ENCODE results near the gene KANSL1.

Gene KANSL1

GRCh38 chr17:46038414-46038813 is 154.8 kb downstream of the KANSL1 start:
- Histone ChIP-seq H3K4me1 (ENCODE audit: control insufficient read depth, insufficient read depth, low read length, poor library complexity, severe bottlenecking) (no peaks in the 10 kb centered on the region), H3K9me3 (ENCODE audit: control insufficient read depth, low read length) (no peaks in the 10 kb centered on the region), H3K4me3 (ENCODE audit: extremely low read depth, insufficient read depth, low read length, poor library complexity, severe bottlenecking) (no peak overlapping the region), H3K36me3 (ENCODE audit: control insufficient read depth, insufficient read depth, low read length) (peaks cover 99% of the 10 kb centered on the region), H3K27ac (ENCODE audit: low read depth, low read length, severe bottlenecking) (no peak overlapping the region)
- WGBS, 2 experiments (ENCODE audit: insufficient coverage in 2 of 2), result 92 to 98% methylated on average over 3 to 5 of the region's 6 CpGs

GRCh38 chr17:46037722-46038255 is 155.4 kb downstream of the KANSL1 start:
- WGBS, 2 experiments (ENCODE audit: insufficient coverage in 2 of 2), result 97 to 100% methylated on average over 3 to 4 of the region's 4 CpGs
- H3K4me3 ChIP-seq (ENCODE audit: extremely low read depth, insufficient read depth, low read length, poor library complexity, severe bottlenecking), result no peak overlapping the region
- H3K36me3 ChIP-seq (ENCODE audit: control insufficient read depth, insufficient read depth, low read length), result peaks cover 99% of the 10 kb centered on the region
- no peak overlapping the region for H3K27ac ChIP-seq (ENCODE audit: low read depth, low read length, severe bottlenecking)
- no peaks in the 10 kb centered on the region for H3K4me1 ChIP-seq (ENCODE audit: control insufficient read depth, insufficient read depth, low read length, poor library complexity, severe bottlenecking)
- H3K9me3 ChIP-seq (ENCODE audit: control insufficient read depth, low read length), result no peaks in the 10 kb centered on the region

DNA sequence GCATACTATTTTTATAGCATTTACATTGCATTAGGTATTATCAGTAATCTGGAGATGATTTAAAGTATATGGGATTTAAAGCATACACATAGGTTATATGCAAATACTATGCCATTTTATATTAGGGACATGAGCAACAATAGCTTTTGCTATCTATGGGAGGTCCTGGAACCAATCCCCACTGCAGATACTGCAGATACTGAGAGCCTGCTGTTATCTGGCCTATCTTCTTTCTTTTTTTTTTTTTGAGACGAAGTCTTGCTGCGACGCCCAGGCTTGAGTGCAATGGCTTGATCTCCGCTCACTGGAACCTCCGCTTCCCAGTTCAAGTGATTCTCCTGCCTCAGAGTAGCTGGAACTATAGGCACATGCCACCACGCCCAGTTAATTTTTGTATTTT is 156.7 kb downstream of the KANSL1 start:
- H3K4me3 ChIP-seq (ENCODE audit: extremely low read depth, insufficient read depth, low read length, poor library complexity, severe bottlenecking), result no peak overlapping the region
- WGBS, 2 experiments (ENCODE audit: insufficient coverage in 2 of 2), result 95 to 96% methylated on average over 4 to 5 of the region's 6 CpGs
- H3K27ac ChIP-seq (ENCODE audit: low read depth, low read length, severe bottlenecking), result no peak overlapping the region
- H3K36me3 ChIP-seq (ENCODE audit: control insufficient read depth, insufficient read depth, low read length), result peaks cover 99% of the 10 kb centered on the region
- no peaks in the 10 kb centered on the region for H3K9me3 ChIP-seq (ENCODE audit: control insufficient read depth, low read length)
- H3K4me1 ChIP-seq (ENCODE audit: control insufficient read depth, insufficient read depth, low read length, poor library complexity, severe bottlenecking), result no peaks in the 10 kb centered on the region

DNA sequence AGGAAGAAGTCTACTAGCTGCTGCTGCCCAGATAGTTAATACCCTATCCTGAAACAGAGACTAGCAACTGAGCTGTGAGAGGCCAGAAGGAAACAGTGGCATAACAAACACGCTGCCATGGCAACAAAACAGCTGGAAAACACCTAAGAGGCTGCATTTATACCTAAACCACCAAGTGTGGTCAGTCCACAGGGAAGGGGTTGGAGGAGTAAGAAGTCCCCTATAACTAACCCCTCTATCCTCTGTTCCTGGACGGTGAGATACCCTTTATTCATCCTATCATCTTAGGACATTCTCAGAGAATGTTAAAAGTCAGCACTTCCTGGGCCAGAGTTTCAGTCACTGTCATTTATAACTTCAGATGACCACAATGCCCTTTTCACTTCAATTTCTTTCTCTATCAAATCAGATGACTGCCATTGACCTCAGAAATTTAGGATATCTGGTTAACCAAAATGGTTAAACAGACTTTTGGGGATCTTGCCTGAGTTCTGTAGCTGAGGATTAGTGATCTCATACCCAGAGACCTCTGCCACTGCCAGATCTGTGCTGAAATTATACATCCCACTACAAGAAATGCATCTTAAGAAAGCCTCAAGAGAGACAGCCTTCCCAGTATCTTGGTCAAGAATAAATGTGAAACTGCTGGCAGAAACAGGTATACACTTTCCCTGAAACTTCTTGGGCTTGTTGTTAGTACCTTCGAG is 158.0 kb downstream of the KANSL1 start:
- H3K4me1 ChIP-seq (ENCODE audit: control insufficient read depth, insufficient read depth, low read length, poor library complexity, severe bottlenecking), result no peaks in the 10 kb centered on the region
- no peak overlapping the region for H3K27ac ChIP-seq (ENCODE audit: low read depth, low read length, severe bottlenecking)
- 100% methylated on average over 1 to 2 of the region's 3 CpGs for WGBS, 2 experiments (ENCODE audit: insufficient coverage in 2 of 2)
- no peaks in the 10 kb centered on the region for H3K9me3 ChIP-seq (ENCODE audit: control insufficient read depth, low read length)
- H3K36me3 ChIP-seq (ENCODE audit: control insufficient read depth, insufficient read depth, low read length), result peaks cover 99% of the 10 kb centered on the region
- H3K4me3 ChIP-seq (ENCODE audit: extremely low read depth, insufficient read depth, low read length, poor library complexity, severe bottlenecking), result no peak overlapping the region

- WGBS, 2 experiments (ENCODE audit: insufficient coverage in 2 of 2), result 93 to 100% methylated on average over 2 to 3 of the region's 3 CpGs
- Histone ChIP-seq H3K4me3 (ENCODE audit: extremely low read depth, insufficient read depth, low read length, poor library complexity, severe bottlenecking) (no peak overlapping the region), H3K27ac (ENCODE audit: low read depth, low read length, severe bottlenecking) (no peak overlapping the region), H3K9me3 (ENCODE audit: control insufficient read depth, low read length) (no peaks in the 10 kb centered on the region), H3K4me1 (ENCODE audit: control insufficient read depth, insufficient read depth, low read length, poor library complexity, severe bottlenecking) (no peaks in the 10 kb centered on the region), H3K36me3 (ENCODE audit: control insufficient read depth, insufficient read depth, low read length) (peaks cover 97% of the 10 kb centered on the region)
Measured at GRCh38 chr17:46033392-46033791, 159.8 kb downstream of the KANSL1 start.

GRCh38 chr17:46032909-46033308 is 160.3 kb downstream of the KANSL1 start:
- Histone ChIP-seq H3K27ac (ENCODE audit: low read depth, low read length, severe bottlenecking) (no peak overlapping the region), H3K36me3 (ENCODE audit: control insufficient read depth, insufficient read depth, low read length) (peaks cover 97% of the 10 kb centered on the region), H3K9me3 (ENCODE audit: control insufficient read depth, low read length) (no peaks in the 10 kb centered on the region), H3K4me3 (ENCODE audit: extremely low read depth, insufficient read depth, low read length, poor library complexity, severe bottlenecking) (no peak overlapping the region), H3K4me1 (ENCODE audit: control insufficient read depth, insufficient read depth, low read length, poor library complexity, severe bottlenecking) (no peaks in the 10 kb centered on the region)
- 93 to 100% methylated on average over 7 to 8 of the region's 11 CpGs for WGBS, 2 experiments (ENCODE audit: insufficient coverage in 2 of 2)

GRCh38 chr17:46031920-46032319 is 161.3 kb downstream of the KANSL1 start:
- H3K4me3 ChIP-seq (ENCODE audit: extremely low read depth, insufficient read depth, low read length, poor library complexity, severe bottlenecking), result no peak overlapping the region
- H3K4me1 ChIP-seq (ENCODE audit: control insufficient read depth, insufficient read depth, low read length, poor library complexity, severe bottlenecking), result peaks cover 4% of the 10 kb centered on the region
- no peak overlapping the region for H3K27ac ChIP-seq (ENCODE audit: low read depth, low read length, severe bottlenecking)
- 88% methylated on average over 6 of the region's 8 CpGs; no CpG with 5 or more reads in 1 of the 2 experiments for WGBS, 2 experiments (ENCODE audit: insufficient coverage in 2 of 2)
- peaks cover 96% of the 10 kb centered on the region for H3K36me3 ChIP-seq (ENCODE audit: control insufficient read depth, insufficient read depth, low read length)
- no peaks in the 10 kb centered on the region for H3K9me3 ChIP-seq (ENCODE audit: control insufficient read depth, low read length)

GRCh38 chr17:46031440-46031839 is 161.8 kb downstream of the KANSL1 start:
- Histone ChIP-seq H3K27ac (ENCODE audit: low read depth, low read length, severe bottlenecking) (no peak overlapping the region), H3K4me3 (ENCODE audit: extremely low read depth, insufficient read depth, low read length, poor library complexity, severe bottlenecking) (no peak overlapping the region), H3K9me3 (ENCODE audit: control insufficient read depth, low read length) (no peaks in the 10 kb centered on the region), H3K4me1 (ENCODE audit: control insufficient read depth, insufficient read depth, low read length, poor library complexity, severe bottlenecking) (peaks cover 4% of the 10 kb centered on the region), H3K36me3 (ENCODE audit: control insufficient read depth, insufficient read depth, low read length) (peaks cover 96% of the 10 kb centered on the region)
- 90 to 97% methylated on average over 14 to 16 of the region's 16 CpGs for WGBS, 2 experiments (ENCODE audit: insufficient coverage in 2 of 2)

GRCh38 chr17:46030752-46031151 is 162.5 kb downstream of the KANSL1 start:
- Histone ChIP-seq H3K4me1 (ENCODE audit: control insufficient read depth, insufficient read depth, low read length, poor library complexity, severe bottlenecking) (peaks cover 4% of the 10 kb centered on the region), H3K4me3 (ENCODE audit: extremely low read depth, insufficient read depth, low read length, poor library complexity, severe bottlenecking) (no peak overlapping the region), H3K36me3 (ENCODE audit: control insufficient read depth, insufficient read depth, low read length) (peaks cover 96% of the 10 kb centered on the region), H3K9me3 (ENCODE audit: control insufficient read depth, low read length) (no peaks in the 10 kb centered on the region), H3K27ac (ENCODE audit: low read depth, low read length, severe bottlenecking) (no peak overlapping the region)
- 96 to 100% methylated on average over 1 to 3 of the region's 3 CpGs for WGBS, 2 experiments (ENCODE audit: insufficient coverage in 2 of 2)

DNA sequence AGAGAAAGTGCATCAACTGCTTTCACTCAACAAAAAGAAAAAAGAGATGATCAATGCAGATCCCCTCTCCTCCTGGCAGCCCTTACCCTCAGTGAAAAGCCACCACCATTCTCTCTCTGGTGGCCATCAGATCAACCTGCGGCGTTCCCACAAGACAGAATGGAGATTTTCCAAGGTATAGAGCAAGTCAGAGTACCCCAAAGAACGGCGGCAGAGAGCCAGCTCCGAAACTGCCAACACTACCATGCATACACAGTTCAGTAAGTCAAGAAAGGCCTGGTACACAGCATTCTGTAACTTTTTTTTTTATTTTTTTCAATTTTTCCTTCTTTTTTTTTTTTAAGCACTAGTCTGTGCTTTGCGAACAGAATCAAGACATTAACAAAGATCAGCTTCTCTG is 163.6 kb downstream of the KANSL1 start:
- H3K9me3 ChIP-seq (ENCODE audit: control insufficient read depth, low read length), result no peaks in the 10 kb centered on the region
- no peak overlapping the region for H3K27ac ChIP-seq (ENCODE audit: low read depth, low read length, severe bottlenecking)
- H3K4me3 ChIP-seq (ENCODE audit: extremely low read depth, insufficient read depth, low read length, poor library complexity, severe bottlenecking), result no peak overlapping the region
- H3K4me1 ChIP-seq (ENCODE audit: control insufficient read depth, insufficient read depth, low read length, poor library complexity, severe bottlenecking), result peaks cover 4% of the 10 kb centered on the region
- WGBS, 2 experiments (ENCODE audit: insufficient coverage in 2 of 2), result 93 to 95% methylated on average over 5 to 6 of the region's 6 CpGs
- H3K36me3 ChIP-seq (ENCODE audit: control insufficient read depth, insufficient read depth, low read length), result peaks cover 96% of the 10 kb centered on the region

DNA sequence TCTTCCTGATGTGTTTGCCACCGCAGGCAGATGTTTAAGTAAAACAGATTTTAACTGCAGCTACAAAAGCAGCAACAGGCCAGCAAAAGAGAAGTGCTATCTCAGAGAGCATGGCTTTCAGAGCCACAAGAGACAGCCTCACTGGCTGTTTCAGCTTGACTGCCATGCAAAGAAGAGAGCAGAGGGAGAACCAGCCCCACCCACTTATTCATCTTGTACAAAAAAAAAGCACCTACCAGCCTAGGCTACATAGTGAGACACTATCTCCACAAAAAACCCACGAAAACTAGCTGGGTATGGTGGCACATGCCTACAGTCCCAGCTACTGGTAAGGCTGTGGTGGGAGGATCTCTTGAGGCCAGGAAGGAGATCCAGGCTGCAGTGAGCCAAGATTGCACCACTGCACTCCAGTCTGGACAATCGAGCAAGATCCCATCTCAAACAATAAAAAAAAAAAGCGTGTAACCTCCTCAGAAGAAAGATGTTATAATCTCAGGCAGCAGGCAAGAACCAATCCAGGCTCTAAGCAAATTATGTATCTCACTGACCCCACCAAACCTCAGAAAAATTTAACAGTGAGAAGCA is 164.2 kb downstream of the KANSL1 start:
- H3K4me1 ChIP-seq (ENCODE audit: control insufficient read depth, insufficient read depth, low read length, poor library complexity, severe bottlenecking), result peaks cover 4% of the 10 kb centered on the region
- WGBS, 2 experiments (ENCODE audit: insufficient coverage in 2 of 2), result 82 to 90% methylated on average over 3 to 4 of the region's 4 CpGs
- H3K27ac ChIP-seq (ENCODE audit: low read depth, low read length, severe bottlenecking), result no peak overlapping the region
- peaks cover 96% of the 10 kb centered on the region for H3K36me3 ChIP-seq (ENCODE audit: control insufficient read depth, insufficient read depth, low read length)
- H3K4me3 ChIP-seq (ENCODE audit: extremely low read depth, insufficient read depth, low read length, poor library complexity, severe bottlenecking), result no peak overlapping the region
- H3K9me3 ChIP-seq (ENCODE audit: control insufficient read depth, low read length), result no peaks in the 10 kb centered on the region
